Endothelial cell of umbilical vein (primary cell): Measurements from ENCODE around the gene ALKBH2. TPM values are rescaled to one million over a fixed set of nuclear protein-coding genes. Genes with fewer than 3 reads are reported as not detected.

Experiments used
- BruUV-seq: library from RNA; stranded (reverse); fragments of 400-500 nt; replicated peaks from 2 replicates; lab custom pipeline; 2021; lab: Mats Ljungman, UMichigan
- CTCF ChIA-PET: fragments of 300-600, 350-600 bp; sonication (Branson Sonifier 250); formaldehyde crosslinking; loops from one replicate; lab custom pipeline; 2021; ENCODE audit warnings: antibody characterized with exemption, inconsistent platforms; lab: Charles Lee
- POLR2A ChIA-PET: fragments of 300-600, 350-600 bp; sonication (Branson Sonifier 250); formaldehyde crosslinking; loops from one replicate; lab custom pipeline; 2021; ENCODE audit warnings: antibody characterized with exemption, inconsistent platforms; lab: Charles Lee
- DNase-seq: peaks from one replicate; pipeline ENCODE4 v3.0.0-alpha.2; 2011; ENCODE audit warnings: low read depth, low spot score
- FAIRE-seq: peaks from 2 replicates; lab custom pipeline; 2011; peaks lifted over from hg19 to GRCh38; lab: Jason Lieb, UNC
- H2AFZ ChIP-seq: 2 replicates; pipeline ENCODE4 v1.6.0; 2012; ENCODE audit warnings: low read depth, low read length, control low read depth, inconsistent platforms
- H3K27ac ChIP-seq: 2 replicates; pipeline ENCODE4 v1.5.1; 2011; ENCODE audit warnings: low read depth, mild to moderate bottlenecking, control low read depth, low read length, moderate library complexity; ENCODE audit not compliant: insufficient read depth
- H3K27me3 ChIP-seq, 2 experiments: 2 replicates each; pipeline versions ENCODE4 v1.6.0 to v1.6.1; 2011; ENCODE audit warnings: low read length in 2 of 2, mixed read lengths in 1 of 2; ENCODE audit not compliant: control insufficient read depth in 2 of 2, insufficient read depth in 2 of 2
- H3K36me3 ChIP-seq, 2 experiments: 2 replicates in 1 of 2; 3 replicates in 1 of 2; pipeline ENCODE4 v1.5.1; 2011; ENCODE audit warnings: low read length in 2 of 2, mild to moderate bottlenecking in 1 of 2, moderate library complexity in 1 of 2; ENCODE audit not compliant: control insufficient read depth in 2 of 2, insufficient read depth in 2 of 2; ENCODE audit errors: extremely low read depth in 1 of 2
- H3K4me1 ChIP-seq: 3 replicates; pipeline ENCODE4 v1.5.1; 2011; ENCODE audit warnings: mild to moderate bottlenecking, low read length; ENCODE audit not compliant: control insufficient read depth, insufficient read depth; ENCODE audit errors: extremely low read depth
- H3K4me2 ChIP-seq: 2 replicates; pipeline ENCODE4 v1.6.1; 2011; ENCODE audit warnings: low read length, control low read depth, mixed read lengths; ENCODE audit not compliant: insufficient read depth
- H3K4me3 ChIP-seq, 3 experiments: fragments of 200-600 bp in 1 of 3; sonication (generic), shearing (Covaris generic) in 1 of 3; replicated peaks in 1 of 3; 2 replicates each; pipeline ENCODE4 v1.5.1; 2011 to 2016; ENCODE audit warnings: control low read depth in 3 of 3, low read length in 3 of 3, mild to moderate bottlenecking in 2 of 3, inconsistent platforms in 1 of 3, low read depth in 1 of 3, moderate library complexity in 1 of 3; ENCODE audit not compliant: insufficient read depth in 1 of 3
- H3K79me2 ChIP-seq: 2 replicates; pipeline ENCODE4 v1.6.0; 2012; ENCODE audit warnings: low read length, inconsistent platforms; ENCODE audit not compliant: control insufficient read depth, insufficient read depth
- H3K9ac ChIP-seq: replicated peaks from 2 replicates; pipeline ENCODE3; 2011; ENCODE audit warnings: low read length, control low read depth; ENCODE audit not compliant: insufficient read depth; ENCODE audit errors: extremely low read depth
- H3K9me1 ChIP-seq: replicated peaks from 3 replicates; pipeline ENCODE4 v1.6.0; 2011; ENCODE audit warnings: mild to moderate bottlenecking, low read length; ENCODE audit not compliant: control insufficient read depth, insufficient read depth; ENCODE audit errors: extremely low read depth
- H3K9me3 ChIP-seq: replicated peaks from 2 replicates; pipeline ENCODE4 v1.5.1; 2012; ENCODE audit warnings: low read length, inconsistent platforms; ENCODE audit not compliant: control insufficient read depth, insufficient read depth
- H4K20me1 ChIP-seq: replicated peaks from 2 replicates; pipeline ENCODE3; 2011; ENCODE audit warnings: mild to moderate bottlenecking, low read length; ENCODE audit not compliant: control insufficient read depth, insufficient read depth; ENCODE audit errors: extremely low read depth
- CTCF ChIP-seq, 2 donors: IDR thresholded peaks; 1 replicate in 1 of 2; 2 replicates in 1 of 2; pipeline ENCODE4 v1.5.1; 2011; ENCODE audit warnings: low read length in 2 of 2, mild to moderate bottlenecking in 2 of 2, moderate library complexity in 2 of 2, control low read depth in 1 of 2, inconsistent platforms in 1 of 2, low read depth in 1 of 2; ENCODE audit not compliant: insufficient read depth in 1 of 2; ENCODE audit errors: extremely low read depth in 1 of 2
- EZH2 ChIP-seq: IDR thresholded peaks from 2 replicates; pipeline ENCODE4 v1.6.1; 2012; ENCODE audit warnings: borderline replicate concordance, low read depth, mild to moderate bottlenecking, moderate library complexity, low read length, inconsistent platforms; ENCODE audit not compliant: severe bottlenecking
- FOS ChIP-seq: IDR thresholded peaks from 2 replicates; pipeline ENCODE4 v1.6.1; 2011; ENCODE audit warnings: mild to moderate bottlenecking, low read length, moderate library complexity, borderline replicate concordance; ENCODE audit not compliant: insufficient read depth
- GATA2 ChIP-seq: IDR thresholded peaks from 2 replicates; pipeline ENCODE4 v1.7.0; 2011; ENCODE audit warnings: low read depth, mild to moderate bottlenecking, moderate library complexity, mixed read lengths, low read length; ENCODE audit not compliant: insufficient read length, insufficient read depth
- JUN ChIP-seq: IDR thresholded peaks from 2 replicates; pipeline ENCODE4 v1.6.1; 2011; ENCODE audit warnings: borderline replicate concordance, low read depth; ENCODE audit not compliant: insufficient read length, insufficient read depth
- MAX ChIP-seq: IDR thresholded peaks from 2 replicates; pipeline ENCODE4 v1.6.1; 2011; ENCODE audit not compliant: insufficient read depth, insufficient read length
- MYC ChIP-seq: IDR thresholded peaks from one replicate; pipeline ENCODE4 v1.6.1; 2011; ENCODE audit warnings: mild to moderate bottlenecking, low read depth, low read length
- POLR2A ChIP-seq: IDR thresholded peaks from 2 replicates; pipeline ENCODE4 v1.6.1; 2012; ENCODE audit warnings: low read depth, mild to moderate bottlenecking, control low read depth, low read length
- POLR2AphosphoS5 ChIP-seq: IDR thresholded peaks from 2 replicates; pipeline ENCODE4 v1.6.1; 2012; ENCODE audit warnings: low read depth, mild to moderate bottlenecking, control low read depth, low read length, moderate library complexity; ENCODE audit not compliant: insufficient read depth
- dilution Hi-C: fragments of 300-500 bp; cut with MboI; formaldehyde crosslinking; loops from one replicate; pipeline ENCODE4 v1.15.0; 2019; ENCODE audit warnings: low sequenced_read_pairs; ENCODE audit not compliant: extremely low pct_ligation_motif_present
- intact Hi-C: fragments of 100-400 bp; cut with micrococcal nuclease; formaldehyde crosslinking; loops from one replicate; pipeline ENCODE4 v1.10.0; 2022
- polyA plus RNA-seq, 4 experiments: library from polyadenylated mRNA; depleted of rRNA in 3 of 4; stranded (reverse) in 3 of 4; unstranded in 1 of 4; fragments of >200 nt; gene quantifications; 2 replicates each; pipeline versions ENCODE4 v1.2.1 to v1.2.3, GENCODE V29; 2011 to 2012; ENCODE audit warnings: missing spikeins in 1 of 4
- total RNA-seq: library from RNA; stranded (reverse); gene quantifications from 2 replicates; pipeline ENCODE4 v1.2.3, GENCODE V29; 2021

ALKBH2 gene
- total and polyA plus RNA-seq, 2 donors (not counting 3 experiments of a cell fraction or from before 2014, with no cell fraction given) = 5.4 to 7.3 TPM

DNA sequence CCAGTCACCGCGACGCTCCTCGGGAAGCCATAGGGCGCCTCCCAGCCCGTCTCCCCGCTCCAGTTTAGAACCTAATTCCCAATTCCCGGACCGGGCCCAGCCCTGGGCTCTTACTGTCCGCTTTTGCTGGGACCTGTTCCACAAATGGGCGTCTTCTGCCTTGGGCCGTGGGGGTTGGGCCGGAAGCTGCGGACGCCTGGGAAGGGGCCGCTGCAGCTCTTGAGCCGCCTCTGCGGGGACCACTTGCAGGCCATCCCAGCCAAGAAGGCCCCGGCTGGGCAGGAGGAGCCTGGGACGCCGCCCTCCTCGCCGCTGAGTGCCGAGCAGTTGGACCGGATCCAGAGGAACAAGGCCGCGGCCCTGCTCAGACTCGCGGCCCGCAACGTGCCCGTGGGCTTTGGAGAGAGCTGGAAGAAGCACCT, 4.9 kb upstream of the ALKBH2 start:
- Histone ChIP-seq H4K20me1 (no peaks in the 10 kb centered on the region), H3K79me2 (peaks cover 15% of the 10 kb centered on the region), H3K9ac (peak overlapping the region; percentile 96), H2AFZ (peak overlapping the region; percentile 97), H3K27ac (peak overlapping the region; percentile 81), H3K27me3 (no peaks in the 10 kb centered on the region), H3K4me2 (peak overlapping the region; percentile 83), H3K36me3 (peaks cover 7% of the 10 kb centered on the region in 2 experiments), H3K9me3 (no peaks in the 10 kb centered on the region), H3K4me3 (peak overlapping the region; percentile 91 to 96 (median 91)), H3K4me1 (peaks cover 12% of the 10 kb centered on the region), H3K9me1 (no peaks in the 10 kb centered on the region)
- dilution Hi-C loops (no loop called here), intact Hi-C loops (loop anchor here (1.0 to 5.0 kb wide), 3 partner anchors 13 to 536 kb away; partner anchors contain the start of genes CORO1C and ISCU)
- TSS peak; percentile 39 for BruUV-seq
- POLR2A ChIA-PET = no interaction called here
- DNase-seq = no peak
- CTCF ChIA-PET = interaction anchor here (0.9 to 3.1 kb wide), 6 partner anchors 12 to 292 kb away, joined by 3 to 38 read pairs (median 4); partner anchors contain the start of gene USP30
- TF ChIP-seq POLR2AphosphoS5 (peak; percentile 11), POLR2A (peak; percentile 38), EZH2 (no peak)
- no peak for FAIRE-seq

- BruUV-seq = no TSS peak
- CTCF ChIA-PET = interaction anchor here (0.6 to 3.1 kb wide), 5 partner anchors 14 to 1865 kb away, joined by 3 to 38 read pairs (median 4); no protein-coding TSS in a partner anchor
- POLR2A ChIA-PET = interaction anchor here (0.6 to 0.7 kb wide), 2 partner anchors 282 to 535 kb away, joined by 3 read pairs; partner anchors contain the start of gene ISCU
Observed at GRCh38 chr12:109097435-109098182, 4.3 kb upstream of the ALKBH2 start, which contains the start of gene UNG. UNG (plus strand) TSS chr12:109097597; CDS start chr12:109097680, 83 bp downstream.

More at GRCh38 chr12:109097435-109098182, 4.3 kb upstream of the ALKBH2 start, which contains the start of gene UNG:
- H3K9me3 ChIP-seq = no peaks in the 10 kb centered on the region
- peak within 1 kb of the TSS; percentile 96 for H3K9ac ChIP-seq
- H3K79me2 ChIP-seq = peaks cover 15% of the 10 kb centered on the region
- peak within 1 kb of the TSS; percentile 97 for H2AFZ ChIP-seq
- TF ChIP-seq EZH2 = no peak
- no peak for TF ChIP-seq FOS
- no peak for TF ChIP-seq POLR2A
- TF ChIP-seq MAX = peak; percentile 85
- no peak for TF ChIP-seq CTCF (IDR thresholded peaks at IDR 0.05; ENCODE audit: extremely low read depth in 1 of 2, insufficient read depth in 1 of 2, low read depth in 1 of 2, low read length in 2 of 2)
- no peak for TF ChIP-seq POLR2AphosphoS5
- TF ChIP-seq GATA2 = no peak
- TF ChIP-seq MYC = no peak
- no peak for TF ChIP-seq JUN
- H3K36me3 ChIP-seq = peaks cover 6 to 7% of the 10 kb centered on the region in 2 experiments
- no peaks in the 10 kb centered on the region for H3K27me3 ChIP-seq
- peak within 1 kb of the TSS; percentile 83 for H3K4me2 ChIP-seq
- no peaks in the 10 kb centered on the region for H4K20me1 ChIP-seq
- H3K4me1 ChIP-seq = peaks cover 18% of the 10 kb centered on the region
- DNase-seq (peak; percentile 95), FAIRE-seq (peak; percentile 96)
- H3K4me3 ChIP-seq = peak within 1 kb of the TSS; percentile 91 to 96 (median 91)
- intact Hi-C loops (loop anchor here (1.0 to 5.0 kb wide), 4 partner anchors 14 to 535 kb away; partner anchors contain the start of genes CORO1C and ISCU), dilution Hi-C loops (no loop called here)
- peak within 1 kb of the TSS; percentile 81 for H3K27ac ChIP-seq
- no peaks in the 10 kb centered on the region for H3K9me1 ChIP-seq
